H1 (cell line): Measurements from ENCODE around the gene RWDD4. TPM values are rescaled to one million over a fixed set of nuclear protein-coding genes. Genes with fewer than 3 reads are reported as not detected.
A peak's percentile ranks its signal among the peaks of the same experiment; 100 is the strongest.

Experiments
- CHD7 ChIP-seq: fragments of 300-600 bp; sonication (generic); IDR thresholded peaks from 2 replicates; pipeline ENCODE4 v1.7.1; 2012; ENCODE audit warnings: low read length, moderate library complexity, mild to moderate bottlenecking, inconsistent platforms; ENCODE audit not compliant: insufficient replicate concordance
- SP1 ChIP-seq: IDR thresholded peaks from 2 replicates; pipeline ENCODE4 v1.6.1; 2011; ENCODE audit warnings: low read depth, low read length
- TBP ChIP-seq: IDR thresholded peaks from 2 replicates; pipeline ENCODE4 v1.6.1; 2011; ENCODE audit warnings: low read depth, low read length, improper control_type of control experiment
- polyA plus RNA-seq, 7 experiments: library from polyadenylated mRNA; depleted of rRNA in 3 of 7; stranded (reverse) in 5 of 7; unstranded in 2 of 7; fragments of >200 nt in 5 of 7; fragments of 200-250 nt in 2 of 7; gene quantifications; 1 replicate in 5 of 7; 2 replicates in 1 of 7; 4 replicates in 1 of 7; pipeline versions ENCODE4 v1.2.1 to v1.2.3, GENCODE V29; 2011 to 2013; ENCODE audit warnings: missing spikeins in 2 of 7, mixed read lengths in 2 of 7
- total RNA-seq: library from RNA; stranded (reverse); fragmentation: NEBNext Ultra II Directional; extraction: Animal tissue kit (Norgen Biotek cat#: 25700); gene quantifications from 2 replicates; pipeline ENCODE4 v1.2.1, GENCODE V29; 2021

RWDD4 gene
- total and polyA plus RNA-seq, 2 of the 8 experiments (the other 6 are each of a cell fraction or from before 2014, with no cell fraction given), result 5.4 to 18.9 TPM

- TF ChIP-seq CHD7 (no peak), SP1 (peak; percentile 86), TBP (0 out of 2 replicates have a peak, but pooled peaks have one; percentile 32)
These were observed at the start of gene RWDD4, which contains the start of gene TRAPPC11 (continued) for GRCh38 chr4:183659029-183659871.
